NCI-H1105 (cell line): ENCODE data around the gene HIVEP3.
"Not testable (repeated sequence)": the region's sequence is repeated elsewhere in the genome, so short reads cannot be mapped to it uniquely, and the experiment has no call there.

Experiments used
- DNase-seq: peaks from one replicate; lab custom pipeline; 2025; lab: John Stamatoyannopoulos, UW

Gene HIVEP3

GRCh38 chr1:41918450-41919043 is at the start of gene HIVEP3:
HIVEP3 (minus strand) TSS chr1:41918922.
- DNase-seq: peak; percentile 26

- no peak for DNase-seq
These were observed 45.7 kb upstream of the HIVEP3 start for GRCh38 chr1:41964400-41964799.

GRCh38 chr1:41963636-41964035 is 44.9 kb upstream of the HIVEP3 start:
- DNase-seq: no peak

GRCh38 chr1:41958015-41958673 is 39.4 kb upstream of the HIVEP3 start:
- no peak for DNase-seq

GRCh38 chr1:41957568-41957967 is 38.8 kb upstream of the HIVEP3 start:
- no peak for DNase-seq

- no peak for DNase-seq
These were observed 36.9 kb upstream of the HIVEP3 start for GRCh38 chr1:41955461-41956159.

- DNase-seq: no peak
These were observed 35.8 kb upstream of the HIVEP3 start for GRCh38 chr1:41954533-41954944.

GRCh38 chr1:41953291-41953690 is 34.6 kb upstream of the HIVEP3 start:
- no peak for DNase-seq

GRCh38 chr1:41952208-41952607 is 33.5 kb upstream of the HIVEP3 start:
- DNase-seq: no peak

- not testable (repeated sequence) for DNase-seq
These were observed 32.8 kb upstream of the HIVEP3 start for GRCh38 chr1:41951492-41951891.

- DNase-seq: no peak
These were observed 32.1 kb upstream of the HIVEP3 start for GRCh38 chr1:41950820-41951219.

- not testable (repeated sequence) for DNase-seq
These were observed 27.2 kb upstream of the HIVEP3 start for GRCh38 chr1:41945946-41946345.

- no peak for DNase-seq
These were observed 25.0 kb upstream of the HIVEP3 start for GRCh38 chr1:41943717-41944116.

- no peak for DNase-seq
These were observed 23.6 kb upstream of the HIVEP3 start for GRCh38 chr1:41942278-41942677.

- no peak for DNase-seq
These were observed 22.7 kb upstream of the HIVEP3 start for GRCh38 chr1:41941381-41941780.

- no peak for DNase-seq
These were observed 20.5 kb upstream of the HIVEP3 start for GRCh38 chr1:41939194-41939593.

GRCh38 chr1:41936107-41936506 is 17.4 kb upstream of the HIVEP3 start:
- peak; percentile 77 for DNase-seq

- no peak for DNase-seq
These were observed 16.5 kb upstream of the HIVEP3 start for GRCh38 chr1:41935226-41935625.

GRCh38 chr1:41933106-41933505 is 14.4 kb upstream of the HIVEP3 start:
- no peak for DNase-seq

- no peak for DNase-seq
These were observed 12.9 kb upstream of the HIVEP3 start for GRCh38 chr1:41931578-41931977.

- no peak for DNase-seq
These were observed 8.4 kb upstream of the HIVEP3 start for GRCh38 chr1:41927118-41927517.

GRCh38 chr1:41925712-41926111 is 7.0 kb upstream of the HIVEP3 start:
- no peak for DNase-seq

GRCh38 chr1:41924911-41925310 is 6.2 kb upstream of the HIVEP3 start:
- no peak for DNase-seq
